ENCODE measurements around the gene PER2.
"Not testable (repeated sequence)": the region's sequence is repeated elsewhere in the genome, so short reads cannot be mapped to it uniquely, and the experiment has no call there.

Gene PER2

DNA sequence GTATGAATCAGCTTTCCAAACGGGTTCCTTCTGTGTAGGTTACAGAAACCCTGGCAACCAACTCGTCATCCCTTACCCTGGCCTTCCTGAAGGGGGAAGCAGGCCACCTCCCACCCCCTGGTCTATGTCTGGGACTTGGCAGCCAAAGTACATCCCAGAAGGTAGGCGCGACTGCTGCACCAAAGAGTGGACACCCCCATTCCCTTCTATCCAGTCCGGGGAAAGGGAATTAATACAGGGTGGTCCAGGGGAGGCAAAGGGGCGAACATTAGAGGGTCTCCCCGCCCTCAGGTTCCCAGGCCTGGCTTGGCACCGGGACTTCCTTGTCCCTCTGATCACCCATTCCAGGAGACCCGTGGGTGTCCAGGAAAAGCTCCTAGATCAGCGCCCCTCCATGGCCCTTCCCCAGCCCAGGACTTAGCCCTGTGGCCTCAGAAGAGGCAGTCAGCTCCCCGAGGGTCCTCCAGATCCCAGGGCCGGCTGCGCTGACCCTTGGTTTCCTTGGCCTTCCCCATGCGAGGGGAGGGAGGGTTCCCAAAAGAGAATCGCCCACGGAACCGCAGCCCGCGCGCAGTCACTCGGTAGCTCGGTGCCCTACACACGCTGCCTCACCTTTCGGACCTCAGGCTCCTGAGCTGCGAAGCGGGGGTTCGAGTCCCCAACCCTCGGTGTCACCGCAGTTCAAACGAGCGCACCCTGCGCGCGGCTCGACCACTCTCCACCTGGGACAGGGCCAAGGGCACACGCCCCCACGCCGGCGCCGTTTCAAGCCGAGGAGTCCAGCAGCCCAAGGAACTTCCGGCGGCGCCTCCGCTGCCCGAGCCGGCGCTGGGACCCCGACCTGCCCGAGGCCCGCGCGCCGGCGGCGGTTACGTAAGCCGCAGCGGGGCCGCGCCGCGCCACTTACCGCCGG, at the start of gene PER2:
Gene PER2 (minus strand): TSS at position 874 of the 913 bp plus-strand sequence. CDS start 10,674 bp downstream, outside the sequence.
- TF ChIP-seq CTCF (IDR thresholded peaks at IDR 0.05; ENCODE audit: low read depth, low read length, missing control alignments) = peak; percentile 37
- in situ Hi-C loops (cut with HindIII; ENCODE audit: low sequenced_read_pairs) = no loop called here
- peak within 1 kb of the TSS; percentile 78 for H3K4me3 ChIP-seq (ENCODE audit: low read depth, low read length)
- peak; percentile 71 for DNase-seq (ENCODE audit: low read depth)

DNA sequence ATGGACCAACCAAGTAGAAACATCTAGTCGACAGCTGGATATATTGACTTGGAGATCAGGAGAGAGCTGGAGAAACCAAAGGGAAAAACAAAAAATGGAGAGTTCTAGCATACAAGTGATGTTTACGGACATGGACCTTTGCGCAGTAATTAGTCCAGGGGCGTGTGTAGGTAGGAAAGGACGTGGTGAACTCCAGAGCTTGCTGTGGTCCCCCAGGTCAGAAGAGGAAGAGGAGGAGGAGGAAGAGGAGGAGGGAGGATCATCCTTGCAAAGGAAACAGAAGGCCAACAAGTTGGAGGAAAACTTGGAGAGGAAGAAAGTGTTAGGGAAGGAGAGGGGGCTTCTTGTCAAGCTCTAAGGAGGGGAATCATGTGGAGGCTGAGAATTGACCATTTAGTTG, 49.4 kb upstream of the PER2 start:
- no peak overlapping the region for H3K4me3 ChIP-seq (ENCODE audit: low read depth, low read length)
- in situ Hi-C loops (cut with HindIII; ENCODE audit: low sequenced_read_pairs) = no loop called here
- no peak for DNase-seq (ENCODE audit: low read depth)
- TF ChIP-seq CTCF (IDR thresholded peaks at IDR 0.05; ENCODE audit: low read depth, low read length, missing control alignments) = no peak

- TF ChIP-seq CTCF (IDR thresholded peaks at IDR 0.05; ENCODE audit: low read depth, low read length, missing control alignments) = no peak
- in situ Hi-C loops (cut with HindIII; ENCODE audit: low sequenced_read_pairs) = no loop called here
- no peak overlapping the region for H3K4me3 ChIP-seq (ENCODE audit: low read depth, low read length)
- no peak for DNase-seq (ENCODE audit: low read depth)
These were observed 48.5 kb upstream of the PER2 start for GRCh38 chr2:238336793-238337444.

DNA sequence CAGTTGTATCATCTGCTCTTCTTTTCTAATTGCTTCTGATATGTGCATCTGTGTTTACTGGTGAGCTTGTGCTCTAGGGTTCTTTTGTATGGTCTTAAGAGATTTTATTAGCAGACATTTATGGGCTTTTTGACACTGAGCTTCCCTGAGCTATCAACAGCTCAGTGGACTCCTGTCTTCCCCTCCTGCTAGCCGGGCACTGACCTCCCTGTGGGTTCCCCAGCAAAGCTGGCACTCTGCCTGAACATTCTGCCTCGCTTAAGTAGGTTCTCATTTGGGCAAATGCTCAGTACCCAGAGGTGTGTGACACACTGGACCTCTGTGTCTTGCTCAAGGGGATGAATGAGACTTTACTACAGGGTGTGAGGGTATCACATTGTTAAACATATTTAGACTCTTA, 47.7 kb upstream of the PER2 start:
- H3K4me3 ChIP-seq (ENCODE audit: low read depth, low read length) = no peak overlapping the region
- no peak for DNase-seq (ENCODE audit: low read depth)
- in situ Hi-C loops (cut with HindIII; ENCODE audit: low sequenced_read_pairs) = no loop called here
- no peak for TF ChIP-seq CTCF (IDR thresholded peaks at IDR 0.05; ENCODE audit: low read depth, low read length, missing control alignments)

GRCh38 chr2:238335591-238335990, 47.2 kb upstream of the PER2 start:
- DNase-seq (ENCODE audit: low read depth); H3K4me3 ChIP-seq (ENCODE audit: low read depth, low read length); in situ Hi-C loops (cut with HindIII; ENCODE audit: low sequenced_read_pairs): not testable (repeated sequence)

DNA sequence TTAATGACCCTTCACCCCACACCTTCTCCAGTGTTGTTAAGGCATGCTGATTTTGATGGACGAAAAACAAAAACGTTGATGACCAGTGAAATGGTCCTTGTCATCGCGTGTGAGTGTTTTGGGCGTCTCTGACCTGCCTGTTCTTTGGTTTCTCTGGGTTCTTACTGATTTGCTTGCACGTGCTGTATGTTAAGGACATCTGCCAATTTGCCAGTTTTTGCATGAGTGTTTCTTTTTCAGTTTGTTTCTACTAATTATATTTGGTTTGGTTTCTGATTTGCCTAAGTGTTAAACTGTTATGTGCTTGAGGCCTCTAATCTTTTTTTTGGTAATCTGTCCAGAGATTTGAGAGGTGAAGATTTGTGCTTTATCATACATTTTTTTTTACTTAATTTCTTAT, 46.5 kb upstream of the PER2 start:
- H3K4me3 ChIP-seq (ENCODE audit: low read depth, low read length) = no peak overlapping the region
- DNase-seq (ENCODE audit: low read depth) = no peak
- in situ Hi-C loops (cut with HindIII; ENCODE audit: low sequenced_read_pairs) = no loop called here
- no peak for TF ChIP-seq CTCF (IDR thresholded peaks at IDR 0.05; ENCODE audit: low read depth, low read length, missing control alignments)

- no peak for TF ChIP-seq CTCF (IDR thresholded peaks at IDR 0.05; ENCODE audit: low read depth, low read length, missing control alignments)
- H3K4me3 ChIP-seq (ENCODE audit: low read depth, low read length) = no peak overlapping the region
- in situ Hi-C loops (cut with HindIII; ENCODE audit: low sequenced_read_pairs) = no loop called here
- DNase-seq (ENCODE audit: low read depth) = no peak
These were observed 43.5 kb upstream of the PER2 start for GRCh38 chr2:238331916-238332315.

All from astrocyte of the cerebellum (primary cell).